ENCODE data around the gene HELZ.

GRCh38 chr17:67187927-67188326, 57.1 kb downstream of the HELZ start:
- TF ChIP-seq EZH2 (IDR thresholded peaks at IDR 0.05; ENCODE audit: borderline replicate concordance, insufficient read depth, low read depth, low read length, poor library complexity, severe bottlenecking): no peak
- no peak for TF ChIP-seq CTCF (IDR thresholded peaks at IDR 0.05)

Data from B cell (primary cell).